Natural killer cell (primary cell): Measurements from ENCODE around the gene C4orf51. TPM values are rescaled to one million over a fixed set of nuclear protein-coding genes. Genes with fewer than 3 reads are reported as not detected.

Source experiments
- ATAC-seq, 3 donors: fragments of 150-1000 bp in 2 of 3; fragments of 200-7000 bp in 1 of 3; cut with Tn5 transposase; 1 replicate in 1 of 3; 2 replicates in 2 of 3; pipeline ENCODE4 v1.10.0; 2021; ENCODE audit warnings: mild to moderate bottlenecking in 2 of 3, moderate library complexity in 2 of 3
- DNase-seq, 2 donors: peaks; one replicate each; pipeline versions ENCODE4 v3.0.0 to v3.0.0-alpha.2; 2013 to 2021; ENCODE audit warnings: mixed read lengths in 1 of 2
- H3K27ac ChIP-seq: one replicate; pipeline ENCODE4 v1.5.1; 2013; ENCODE audit warnings: mild to moderate bottlenecking, low read length
- H3K27me3 ChIP-seq: one replicate; pipeline ENCODE4 v1.6.1; 2013; ENCODE audit warnings: low read length; ENCODE audit not compliant: control insufficient read depth, insufficient read depth
- H3K36me3 ChIP-seq: one replicate; pipeline ENCODE4 v1.6.1; 2013; ENCODE audit warnings: low read length; ENCODE audit not compliant: control insufficient read depth, insufficient read depth
- H3K4me1 ChIP-seq: one replicate; pipeline ENCODE4 v1.6.1; 2013; ENCODE audit warnings: low read length; ENCODE audit not compliant: control insufficient read depth, insufficient read depth
- H3K4me3 ChIP-seq: one replicate; pipeline ENCODE4 v1.5.1; 2013; ENCODE audit warnings: low read length
- H3K9me3 ChIP-seq: one replicate; pipeline ENCODE4 v1.6.1; 2013; ENCODE audit warnings: low read length; ENCODE audit not compliant: control insufficient read depth, insufficient read depth
- H3K27ac Mint-ChIP-seq, 2 donors: one replicate each; pipeline ENCODE4 v1.8.0; 2022; ENCODE audit warnings: mild to moderate bottlenecking in 2 of 2, mixed read lengths in 2 of 2, moderate library complexity in 1 of 2
- H3K27me3 Mint-ChIP-seq, 2 donors: one replicate each; pipeline ENCODE4 v1.8.0; 2022; ENCODE audit warnings: low read depth in 2 of 2, mixed read lengths in 2 of 2
- H3K36me3 Mint-ChIP-seq: one replicate; pipeline ENCODE4 v1.8.0; 2022; ENCODE audit warnings: mixed read lengths
- H3K4me1 Mint-ChIP-seq, 2 donors: one replicate each; pipeline ENCODE4 v1.8.0; 2022; ENCODE audit warnings: mixed read lengths in 2 of 2
- H3K4me3 Mint-ChIP-seq: one replicate; pipeline ENCODE4 v1.8.0; 2022; ENCODE audit warnings: mild to moderate bottlenecking, moderate library complexity, mixed read lengths
- H3K9me3 Mint-ChIP-seq, 2 donors: one replicate each; pipeline ENCODE4 v1.8.0; 2022; ENCODE audit warnings: mixed read lengths in 2 of 2
- CTCF ChIP-seq: fragments of 200-600 bp; IDR thresholded peaks from one replicate; pipeline ENCODE4 v1.8.0; 2022; ENCODE audit warnings: antibody characterized with exemption
- WGBS: methylation state at CpG from one replicate; pipeline ENCODE4 v1.1.7; 2013; ENCODE audit warnings: missing lambda C conversion rate; ENCODE audit not compliant: insufficient coverage; 5-methylcytosine and 5-hydroxymethylcytosine counted together
- intact Hi-C: fragments of 100-400 bp; cut with micrococcal nuclease; formaldehyde crosslinking; loops from one replicate; pipeline ENCODE4 v1.14.2; 2022
- total RNA-seq, 4 donors: library from RNA; stranded (reverse); fragments of 120-200 nt in 1 of 4; gene quantifications; one replicate each; pipeline versions ENCODE4 v1.2.3 to v1.2.4, GENCODE V29; 2013 to 2022

C4orf51 gene
- total RNA-seq, 3 donors from 2014 or later (not counting 1 experiment from before 2014, with no cell fraction given) = not detected

- intact Hi-C loops = no loop called here
- no peak overlapping the region for H3K27ac Mint-ChIP-seq
- TF ChIP-seq CTCF = no peak
- DNase-seq = no peak
- Histone ChIP-seq H3K4me1 (no peaks in the 10 kb centered on the region), H3K4me3 (no peak overlapping the region), H3K27me3 (no peaks in the 10 kb centered on the region), H3K9me3 (no peaks in the 10 kb centered on the region), H3K36me3 (no peaks in the 10 kb centered on the region), H3K27ac (no peak overlapping the region)
- no peak overlapping the region for H3K4me3 Mint-ChIP-seq
- 96% methylated on average over 3 of the region's 3 CpGs for WGBS
- H3K27me3 Mint-ChIP-seq = no peaks in the 10 kb centered on the region
- peaks cover 18% of the 10 kb centered on the region for H3K36me3 Mint-ChIP-seq
- H3K9me3 Mint-ChIP-seq = peaks cover 0 to 6% of the 10 kb centered on the region in 2 donors
- ATAC-seq = no peak
- no peaks in the 10 kb centered on the region for H3K4me1 Mint-ChIP-seq
Observed at GRCh38 chr4:145663194-145663593, 16.8 kb upstream of the C4orf51 start.

GRCh38 chr4:145665773-145666172 lies 14.2 kb upstream of the C4orf51 start:
- Mint-ChIP-seq H3K27me3 (no peaks in the 10 kb centered on the region), H3K9me3 (peaks cover 0 to 6% of the 10 kb centered on the region in 2 donors), H3K4me3 (no peak overlapping the region), H3K27ac (no peak overlapping the region), H3K36me3 (peaks cover 9% of the 10 kb centered on the region), H3K4me1 (no peaks in the 10 kb centered on the region)
- DNase-seq = no peak
- no peak for TF ChIP-seq CTCF
- Histone ChIP-seq H3K4me3 (no peak overlapping the region), H3K9me3 (no peaks in the 10 kb centered on the region), H3K27ac (no peak overlapping the region), H3K36me3 (no peaks in the 10 kb centered on the region), H3K4me1 (no peaks in the 10 kb centered on the region), H3K27me3 (no peaks in the 10 kb centered on the region)
- ATAC-seq = no peak
- WGBS = 89% methylated on average over 1 of the region's 1 CpG
- intact Hi-C loops = no loop called here

- Mint-ChIP-seq H3K27ac (no peak overlapping the region), H3K27me3 (no peaks in the 10 kb centered on the region)
Observed at GRCh38 chr4:145670422-145670821, 9.5 kb upstream of the C4orf51 start.

More at GRCh38 chr4:145670422-145670821, 9.5 kb upstream of the C4orf51 start:
- no peak for DNase-seq
- Mint-ChIP-seq H3K4me1 (no peaks in the 10 kb centered on the region), H3K4me3 (no peak overlapping the region), H3K9me3 (no peaks in the 10 kb centered on the region), H3K36me3 (no peaks in the 10 kb centered on the region)
- H3K4me3 ChIP-seq = no peak overlapping the region
- H3K27me3 ChIP-seq = no peaks in the 10 kb centered on the region
- intact Hi-C loops = no loop called here
- no peak for TF ChIP-seq CTCF
- no peak for ATAC-seq
- H3K9me3 ChIP-seq = no peaks in the 10 kb centered on the region
- H3K27ac ChIP-seq = no peak overlapping the region
- H3K4me1 ChIP-seq = no peaks in the 10 kb centered on the region
- H3K36me3 ChIP-seq = no peaks in the 10 kb centered on the region
